Choroid plexus epithelial cell (primary cell): Measurements from ENCODE around the gene SPACA7.

ENCODE experiments used
- DNase-seq: peaks from one replicate; pipeline ENCODE4 v3.0.0-alpha.2; 2010; ENCODE audit warnings: low read depth
- H3K4me3 ChIP-seq: 2 replicates; pipeline ENCODE4 v1.5.1; 2011; ENCODE audit warnings: low read depth, mild to moderate bottlenecking, control low read depth, low read length, moderate library complexity
- TF ChIP-seq, protein P1 (sequence below): conservative IDR thresholded peaks from 2 replicates; pipeline ENCODE4 v1.5.1; 2011; ENCODE audit warnings: low read depth, mild to moderate bottlenecking, control low read depth, inconsistent platforms, low read length, moderate library complexity

SPACA7 gene

DNA sequence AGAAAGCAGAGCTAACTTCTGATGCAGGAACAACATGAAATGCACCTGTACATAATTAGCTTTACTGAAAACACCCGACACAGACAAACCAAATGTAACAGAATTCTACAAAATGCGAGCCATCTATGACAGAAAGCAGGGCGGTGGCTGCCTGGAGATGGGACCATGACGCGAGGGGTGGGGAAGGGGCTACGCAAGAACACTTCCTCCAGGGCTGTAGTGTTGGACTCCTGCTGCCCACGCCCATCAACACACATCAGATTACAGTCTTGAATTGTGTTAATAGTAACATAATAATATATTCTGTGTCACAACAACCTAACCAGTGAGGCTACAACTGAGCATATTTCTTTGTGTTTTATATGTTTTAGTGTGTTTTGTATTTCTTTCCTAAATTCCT lies 103.2 kb downstream of the SPACA7 start:
- DNase-seq, result no peak
- TF ChIP-seq, protein P1, sequence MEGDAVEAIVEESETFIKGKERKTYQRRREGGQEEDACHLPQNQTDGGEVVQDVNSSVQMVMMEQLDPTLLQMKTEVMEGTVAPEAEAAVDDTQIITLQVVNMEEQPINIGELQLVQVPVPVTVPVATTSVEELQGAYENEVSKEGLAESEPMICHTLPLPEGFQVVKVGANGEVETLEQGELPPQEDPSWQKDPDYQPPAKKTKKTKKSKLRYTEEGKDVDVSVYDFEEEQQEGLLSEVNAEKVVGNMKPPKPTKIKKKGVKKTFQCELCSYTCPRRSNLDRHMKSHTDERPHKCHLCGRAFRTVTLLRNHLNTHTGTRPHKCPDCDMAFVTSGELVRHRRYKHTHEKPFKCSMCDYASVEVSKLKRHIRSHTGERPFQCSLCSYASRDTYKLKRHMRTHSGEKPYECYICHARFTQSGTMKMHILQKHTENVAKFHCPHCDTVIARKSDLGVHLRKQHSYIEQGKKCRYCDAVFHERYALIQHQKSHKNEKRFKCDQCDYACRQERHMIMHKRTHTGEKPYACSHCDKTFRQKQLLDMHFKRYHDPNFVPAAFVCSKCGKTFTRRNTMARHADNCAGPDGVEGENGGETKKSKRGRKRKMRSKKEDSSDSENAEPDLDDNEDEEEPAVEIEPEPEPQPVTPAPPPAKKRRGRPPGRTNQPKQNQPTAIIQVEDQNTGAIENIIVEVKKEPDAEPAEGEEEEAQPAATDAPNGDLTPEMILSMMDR, result no peak
- no peak overlapping the region for H3K4me3 ChIP-seq

DNA sequence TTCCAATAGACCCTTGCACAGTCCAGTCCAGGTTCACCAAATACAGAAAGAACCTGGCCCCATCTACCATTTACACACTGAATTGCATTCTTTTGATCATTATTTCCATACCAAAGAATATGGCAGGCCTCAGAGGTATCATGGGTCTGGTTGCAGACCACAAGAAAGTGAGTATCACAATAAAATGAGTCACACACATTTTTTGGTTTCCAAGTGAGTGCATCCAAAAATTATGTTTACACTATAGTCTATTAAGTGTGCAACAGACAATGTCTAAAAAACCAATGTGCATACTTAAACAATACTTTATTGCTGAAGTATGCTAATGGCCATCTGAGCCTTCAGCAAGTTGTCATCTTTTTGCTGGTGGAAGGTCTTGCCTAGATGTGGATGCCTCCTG lies 105.3 kb downstream of the SPACA7 start:
- DNase-seq, result no peak
- TF ChIP-seq, protein P1, result no peak
- H3K4me3 ChIP-seq, result no peak overlapping the region

DNA sequence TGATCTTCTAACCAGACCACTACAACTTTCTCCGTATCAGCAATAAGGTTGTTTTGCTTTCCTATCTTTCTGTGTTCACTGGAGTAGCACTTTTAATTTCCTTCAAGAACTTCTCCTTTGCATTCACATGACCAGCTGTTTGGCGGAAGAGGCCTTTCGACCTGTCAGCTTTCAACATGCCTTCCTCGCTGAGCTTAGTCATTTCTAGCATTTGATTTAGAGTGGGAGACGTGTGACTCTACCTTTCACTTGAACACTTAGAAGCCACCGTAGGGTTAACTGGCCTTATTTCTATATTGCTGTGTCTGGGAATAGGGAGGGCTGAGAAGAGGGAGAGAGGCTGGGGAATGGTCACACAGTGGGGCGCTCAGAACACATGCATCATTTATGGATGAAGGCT lies 107.1 kb downstream of the SPACA7 start:
- H3K4me3 ChIP-seq, result no peak overlapping the region
- TF ChIP-seq, protein P1, result no peak
- no peak for DNase-seq
